HCT116 (cell line): ENCODE data around the gene PCDHA2.

ENCODE experiments used
- CEBPB ChIP-seq: IDR thresholded peaks from 2 replicates; pipeline ENCODE4 v1.6.1; 2012; ENCODE audit warnings: low read depth
- EZH2 ChIP-seq: fragments of 200-600 bp; sonication (generic); IDR thresholded peaks from 2 replicates; pipeline ENCODE4 v1.6.1; 2017; ENCODE audit warnings: antibody characterized with exemption, mixed run types
- FOSL1 ChIP-seq: IDR thresholded peaks from 2 replicates; pipeline ENCODE4 v1.6.1; 2012; ENCODE audit warnings: low read depth
- JUND ChIP-seq: IDR thresholded peaks from 2 replicates; pipeline ENCODE4 v1.6.1; 2012
- POLR2A ChIP-seq: IDR thresholded peaks from 2 replicates; pipeline ENCODE4 v1.7.0; 2011; ENCODE audit warnings: borderline replicate concordance; ENCODE audit not compliant: insufficient read depth, insufficient read length; ENCODE audit errors: extremely low read depth
- POLR2AphosphoS5 ChIP-seq: IDR thresholded peaks from 2 replicates; pipeline ENCODE4 v1.6.1; 2011; ENCODE audit warnings: mild to moderate bottlenecking, low read depth, low read length, moderate library complexity
- RAD21 ChIP-seq: IDR thresholded peaks from 2 replicates; pipeline ENCODE4 v1.6.1; 2012; ENCODE audit warnings: low read depth, mild to moderate bottlenecking
- SP1 ChIP-seq: IDR thresholded peaks from 2 replicates; pipeline ENCODE4 v1.6.1; 2012; ENCODE audit warnings: low read depth
- YY1 ChIP-seq: IDR thresholded peaks from 2 replicates; pipeline ENCODE4 v1.6.1; 2011; ENCODE audit warnings: low read length, low read depth, moderate library complexity, mild to moderate bottlenecking; ENCODE audit not compliant: insufficient replicate concordance; ENCODE audit errors: extremely low read depth
- TF ChIP-seq, protein P1 (sequence below), 3 experiments: fragments of 200-600 bp in 1 of 3; sonication (generic) in 1 of 3; IDR thresholded peaks in 2 of 3; conservative IDR thresholded peaks in 1 of 3; 2 replicates each; pipeline ENCODE4 v1.5.1; 2012 to 2017; ENCODE audit warnings: low read depth in 2 of 3, low read length in 2 of 3, antibody characterized with exemption in 1 of 3, borderline replicate concordance in 1 of 3, control low read depth in 1 of 3, mild to moderate bottlenecking in 1 of 3, mixed read lengths in 1 of 3, mixed run types in 1 of 3, moderate library complexity in 1 of 3; ENCODE audit not compliant: insufficient read depth in 1 of 3
- TF ChIP-seq, protein P2 (sequence below): IDR thresholded peaks from 2 replicates; pipeline ENCODE4 v1.6.1; 2012; ENCODE audit warnings: low read depth
- TF ChIP-seq, protein P3 (sequence below): IDR thresholded peaks from 2 replicates; pipeline ENCODE4 v1.6.1; 2012

DNA sequence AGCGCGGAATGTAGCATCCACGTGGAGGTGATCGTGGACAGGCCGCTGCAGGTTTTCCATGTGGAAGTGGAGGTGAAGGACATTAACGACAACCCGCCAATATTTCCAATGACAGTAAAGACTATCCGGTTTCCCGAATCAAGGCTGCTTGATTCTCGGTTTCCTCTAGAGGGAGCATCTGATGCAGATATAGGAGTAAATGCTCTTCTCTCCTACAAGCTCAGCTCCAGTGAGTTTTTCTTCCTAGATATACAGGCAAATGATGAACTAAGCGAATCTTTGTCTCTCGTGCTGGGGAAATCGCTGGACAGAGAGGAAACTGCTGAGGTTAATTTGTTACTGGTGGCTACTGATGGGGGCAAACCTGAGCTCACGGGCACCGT lies 598 bp downstream of the PCDHA2 start:
- no peak for TF ChIP-seq JUND
- TF ChIP-seq EZH2: no peak
- no peak for TF ChIP-seq POLR2AphosphoS5
- TF ChIP-seq SP1: no peak
- TF ChIP-seq, protein P1, sequence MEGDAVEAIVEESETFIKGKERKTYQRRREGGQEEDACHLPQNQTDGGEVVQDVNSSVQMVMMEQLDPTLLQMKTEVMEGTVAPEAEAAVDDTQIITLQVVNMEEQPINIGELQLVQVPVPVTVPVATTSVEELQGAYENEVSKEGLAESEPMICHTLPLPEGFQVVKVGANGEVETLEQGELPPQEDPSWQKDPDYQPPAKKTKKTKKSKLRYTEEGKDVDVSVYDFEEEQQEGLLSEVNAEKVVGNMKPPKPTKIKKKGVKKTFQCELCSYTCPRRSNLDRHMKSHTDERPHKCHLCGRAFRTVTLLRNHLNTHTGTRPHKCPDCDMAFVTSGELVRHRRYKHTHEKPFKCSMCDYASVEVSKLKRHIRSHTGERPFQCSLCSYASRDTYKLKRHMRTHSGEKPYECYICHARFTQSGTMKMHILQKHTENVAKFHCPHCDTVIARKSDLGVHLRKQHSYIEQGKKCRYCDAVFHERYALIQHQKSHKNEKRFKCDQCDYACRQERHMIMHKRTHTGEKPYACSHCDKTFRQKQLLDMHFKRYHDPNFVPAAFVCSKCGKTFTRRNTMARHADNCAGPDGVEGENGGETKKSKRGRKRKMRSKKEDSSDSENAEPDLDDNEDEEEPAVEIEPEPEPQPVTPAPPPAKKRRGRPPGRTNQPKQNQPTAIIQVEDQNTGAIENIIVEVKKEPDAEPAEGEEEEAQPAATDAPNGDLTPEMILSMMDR (IDR thresholded peaks at IDR 0.05 in 2 of 3, conservative IDR thresholded peaks at IDR 0.05 in 1 of 3; ENCODE audit: borderline replicate concordance in 1 of 3, insufficient read depth in 1 of 3, low read depth in 2 of 3, low read length in 2 of 3): peak in 2 of 3 experiments; percentile 19 to 28; a peak in 2 of 6 replicates
- no peak for TF ChIP-seq POLR2A
- no peak for TF ChIP-seq CEBPB
- TF ChIP-seq YY1: no peak
- TF ChIP-seq, protein P2, sequence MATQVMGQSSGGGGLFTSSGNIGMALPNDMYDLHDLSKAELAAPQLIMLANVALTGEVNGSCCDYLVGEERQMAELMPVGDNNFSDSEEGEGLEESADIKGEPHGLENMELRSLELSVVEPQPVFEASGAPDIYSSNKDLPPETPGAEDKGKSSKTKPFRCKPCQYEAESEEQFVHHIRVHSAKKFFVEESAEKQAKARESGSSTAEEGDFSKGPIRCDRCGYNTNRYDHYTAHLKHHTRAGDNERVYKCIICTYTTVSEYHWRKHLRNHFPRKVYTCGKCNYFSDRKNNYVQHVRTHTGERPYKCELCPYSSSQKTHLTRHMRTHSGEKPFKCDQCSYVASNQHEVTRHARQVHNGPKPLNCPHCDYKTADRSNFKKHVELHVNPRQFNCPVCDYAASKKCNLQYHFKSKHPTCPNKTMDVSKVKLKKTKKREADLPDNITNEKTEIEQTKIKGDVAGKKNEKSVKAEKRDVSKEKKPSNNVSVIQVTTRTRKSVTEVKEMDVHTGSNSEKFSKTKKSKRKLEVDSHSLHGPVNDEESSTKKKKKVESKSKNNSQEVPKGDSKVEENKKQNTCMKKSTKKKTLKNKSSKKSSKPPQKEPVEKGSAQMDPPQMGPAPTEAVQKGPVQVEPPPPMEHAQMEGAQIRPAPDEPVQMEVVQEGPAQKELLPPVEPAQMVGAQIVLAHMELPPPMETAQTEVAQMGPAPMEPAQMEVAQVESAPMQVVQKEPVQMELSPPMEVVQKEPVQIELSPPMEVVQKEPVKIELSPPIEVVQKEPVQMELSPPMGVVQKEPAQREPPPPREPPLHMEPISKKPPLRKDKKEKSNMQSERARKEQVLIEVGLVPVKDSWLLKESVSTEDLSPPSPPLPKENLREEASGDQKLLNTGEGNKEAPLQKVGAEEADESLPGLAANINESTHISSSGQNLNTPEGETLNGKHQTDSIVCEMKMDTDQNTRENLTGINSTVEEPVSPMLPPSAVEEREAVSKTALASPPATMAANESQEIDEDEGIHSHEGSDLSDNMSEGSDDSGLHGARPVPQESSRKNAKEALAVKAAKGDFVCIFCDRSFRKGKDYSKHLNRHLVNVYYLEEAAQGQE: no peak
- TF ChIP-seq, protein P3, sequence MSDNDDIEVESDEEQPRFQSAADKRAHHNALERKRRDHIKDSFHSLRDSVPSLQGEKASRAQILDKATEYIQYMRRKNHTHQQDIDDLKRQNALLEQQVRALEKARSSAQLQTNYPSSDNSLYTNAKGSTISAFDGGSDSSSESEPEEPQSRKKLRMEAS: no peak
- no peak for TF ChIP-seq FOSL1
- no peak for TF ChIP-seq RAD21
